Activated naive CD8-positive, alpha-beta T cell (primary cell): ENCODE results near the gene PYROXD2.

Source experiments
- H3K27ac Mint-ChIP-seq: one replicate; pipeline ENCODE4 v1.8.0; 2021; ENCODE audit warnings: mixed read lengths
- H3K27me3 Mint-ChIP-seq: one replicate; pipeline ENCODE4 v1.8.0; 2021; ENCODE audit warnings: mixed read lengths
- H3K36me3 Mint-ChIP-seq: one replicate; pipeline ENCODE4 v1.8.0; 2021; ENCODE audit warnings: mixed read lengths
- H3K4me1 Mint-ChIP-seq: one replicate; pipeline ENCODE4 v1.8.0; 2021; ENCODE audit warnings: low read depth, mixed read lengths
- H3K4me3 Mint-ChIP-seq: one replicate; pipeline ENCODE4 v1.8.0; 2021; ENCODE audit warnings: mild to moderate bottlenecking, mixed read lengths
- H3K9me3 Mint-ChIP-seq: one replicate; pipeline ENCODE4 v1.8.0; 2021; ENCODE audit warnings: low read depth, mixed read lengths

Gene PYROXD2

DNA sequence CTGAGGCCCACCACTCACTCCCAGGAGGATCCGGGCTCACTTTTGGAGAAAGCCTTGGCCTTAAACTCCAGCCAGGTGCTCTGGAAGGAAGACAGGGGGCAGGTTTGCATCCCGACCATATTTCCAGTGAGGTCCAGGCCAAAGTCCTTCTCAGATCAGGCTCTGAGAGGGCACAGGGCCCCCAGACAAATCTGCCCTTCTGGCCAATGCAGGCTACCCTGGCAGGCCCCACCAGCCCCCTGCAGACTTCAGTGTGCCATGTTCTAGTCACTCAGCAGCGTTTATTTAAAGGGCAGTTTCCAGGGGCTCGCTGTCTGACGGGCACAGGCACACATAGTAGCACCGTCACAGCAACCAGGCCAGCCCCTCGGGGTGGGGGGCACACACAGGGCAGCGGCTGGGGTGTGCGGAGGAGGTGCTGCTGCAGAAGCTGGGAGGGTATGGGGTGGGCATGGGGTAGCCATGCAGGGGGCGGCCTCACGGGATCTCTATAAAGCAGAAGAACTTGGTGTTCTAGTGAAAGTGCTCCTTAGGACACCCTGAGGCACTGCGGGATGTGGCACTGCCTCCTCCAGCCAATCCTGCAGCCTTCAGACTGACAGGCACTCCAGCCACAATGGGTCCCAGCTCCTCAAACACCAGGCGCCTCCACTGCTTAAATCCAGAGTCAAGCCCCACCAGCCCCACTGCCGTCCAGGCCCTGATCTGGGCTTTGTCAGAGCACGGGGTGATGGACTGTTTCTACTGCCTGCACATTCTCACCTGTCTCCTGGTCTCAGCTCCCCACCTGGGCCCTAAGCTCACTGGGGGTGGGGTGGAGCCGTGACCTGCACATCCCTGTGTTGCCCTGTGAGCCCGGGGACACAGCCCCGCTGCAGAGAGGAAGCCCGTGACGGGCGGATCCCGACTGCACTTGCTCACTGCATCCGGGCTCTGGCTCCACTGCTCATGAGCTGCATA is 9.6 kb upstream of the PYROXD2 start:
- H3K27ac Mint-ChIP-seq = no peak overlapping the region
- H3K9me3 Mint-ChIP-seq = no peaks in the 10 kb centered on the region
- H3K36me3 Mint-ChIP-seq = no peaks in the 10 kb centered on the region

DNA sequence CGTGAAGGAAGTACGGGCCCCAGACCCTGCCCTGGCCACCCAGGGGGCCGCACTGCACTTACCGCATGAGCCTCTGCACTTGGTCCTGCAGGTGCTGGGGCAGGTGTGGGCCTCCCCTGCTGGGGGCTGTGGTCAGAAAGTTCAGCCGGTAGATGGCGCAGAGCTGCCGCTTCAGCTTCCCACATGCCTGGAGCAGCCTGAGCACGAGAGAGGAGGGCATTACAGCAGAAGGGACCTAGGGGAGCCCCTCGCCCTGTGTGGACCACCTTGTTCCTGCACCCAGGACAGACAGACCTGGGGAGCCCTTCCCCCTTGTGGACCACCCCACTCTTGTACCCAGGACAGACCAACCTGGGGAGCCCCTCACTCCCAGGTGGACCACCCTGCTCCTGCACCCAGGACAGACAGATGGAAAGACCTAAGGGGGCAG is 8.7 kb upstream of the PYROXD2 start:
- no peaks in the 10 kb centered on the region for H3K9me3 Mint-ChIP-seq
- no peak overlapping the region for H3K27ac Mint-ChIP-seq
- no peaks in the 10 kb centered on the region for H3K4me1 Mint-ChIP-seq
- no peaks in the 10 kb centered on the region for H3K36me3 Mint-ChIP-seq
- H3K27me3 Mint-ChIP-seq = no peaks in the 10 kb centered on the region
- no peak overlapping the region for H3K4me3 Mint-ChIP-seq

More for the DNA sequence above, 9.6 kb upstream of the PYROXD2 start:
- Mint-ChIP-seq H3K4me3 (no peak overlapping the region), H3K27me3 (no peaks in the 10 kb centered on the region), H3K4me1 (no peaks in the 10 kb centered on the region)

- H3K9me3 Mint-ChIP-seq = no peaks in the 10 kb centered on the region
- no peaks in the 10 kb centered on the region for H3K27me3 Mint-ChIP-seq
- no peak overlapping the region for H3K27ac Mint-ChIP-seq
- H3K36me3 Mint-ChIP-seq = no peaks in the 10 kb centered on the region
- H3K4me3 Mint-ChIP-seq = no peak overlapping the region
- H3K4me1 Mint-ChIP-seq = no peaks in the 10 kb centered on the region
These were observed 7.2 kb upstream of the PYROXD2 start for GRCh38 chr10:98422182-98422581.

DNA sequence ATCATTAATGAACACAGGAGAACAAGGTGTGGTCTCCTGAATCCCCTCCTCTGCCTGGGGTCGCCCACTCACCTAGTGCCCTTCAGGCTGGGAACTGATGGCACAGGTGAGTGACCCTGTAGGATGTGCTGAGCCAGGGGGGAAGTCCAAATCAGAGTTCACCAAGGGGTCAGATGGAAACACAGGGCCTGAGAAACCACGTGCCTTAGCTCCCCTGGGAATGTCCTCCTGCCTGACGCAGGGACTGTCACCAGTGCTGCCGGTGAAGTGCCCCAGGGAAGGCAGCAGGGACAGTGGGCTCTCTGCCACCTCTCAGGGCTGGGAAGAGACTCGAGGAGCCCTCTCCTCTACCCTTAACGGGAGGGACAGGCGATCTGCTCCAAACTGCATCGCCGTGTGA is 5.8 kb upstream of the PYROXD2 start:
- Mint-ChIP-seq H3K4me3 (no peak overlapping the region), H3K27ac (no peak overlapping the region), H3K36me3 (no peaks in the 10 kb centered on the region), H3K9me3 (no peaks in the 10 kb centered on the region), H3K27me3 (no peaks in the 10 kb centered on the region), H3K4me1 (no peaks in the 10 kb centered on the region)

DNA sequence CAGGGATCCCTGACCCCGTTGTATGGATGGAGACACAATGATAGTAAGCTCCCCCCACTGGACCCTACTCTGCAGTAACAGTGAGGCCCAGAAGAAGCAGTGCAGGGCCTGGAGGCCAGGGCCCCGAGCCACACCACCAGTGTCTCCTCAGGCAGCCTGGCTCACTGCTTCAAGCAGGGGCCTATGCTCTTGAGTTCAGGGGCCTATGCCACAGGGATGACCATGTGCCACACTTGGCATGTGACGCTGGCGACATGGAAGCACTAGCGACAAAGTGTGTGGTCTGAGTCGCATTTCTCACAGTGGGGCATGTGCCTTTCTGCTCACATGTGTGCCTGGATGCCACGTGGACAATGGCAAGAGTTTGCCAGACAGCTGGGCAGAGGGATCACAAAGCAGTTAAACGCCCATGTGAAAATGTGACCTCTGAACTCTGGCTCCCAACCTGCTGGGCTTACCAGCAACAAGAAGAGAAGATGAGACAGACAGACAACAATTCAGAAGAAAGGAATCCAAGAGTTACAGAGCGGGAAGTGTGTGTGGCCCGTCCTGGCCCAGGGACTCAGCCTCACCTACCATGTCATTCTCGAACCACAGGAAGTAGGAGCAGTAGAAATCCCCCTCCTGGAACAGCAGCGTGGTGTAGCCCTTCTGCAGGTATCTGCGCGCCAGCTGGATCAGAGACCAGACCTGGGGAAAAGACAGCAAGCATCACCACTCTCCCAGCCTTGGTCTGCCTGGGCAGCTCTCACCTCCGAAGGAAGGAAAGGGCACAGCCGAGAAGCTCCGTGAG is 4.7 kb upstream of the PYROXD2 start:
- Mint-ChIP-seq H3K4me3 (no peak overlapping the region), H3K9me3 (no peaks in the 10 kb centered on the region), H3K4me1 (peaks cover 3% of the 10 kb centered on the region), H3K27ac (no peak overlapping the region), H3K36me3 (no peaks in the 10 kb centered on the region), H3K27me3 (no peaks in the 10 kb centered on the region)

- no peaks in the 10 kb centered on the region for H3K36me3 Mint-ChIP-seq
- H3K4me3 Mint-ChIP-seq = no peak overlapping the region
- H3K27me3 Mint-ChIP-seq = no peaks in the 10 kb centered on the region
- no peak overlapping the region for H3K27ac Mint-ChIP-seq
- peaks cover 10% of the 10 kb centered on the region for H3K4me1 Mint-ChIP-seq
- H3K9me3 Mint-ChIP-seq = no peaks in the 10 kb centered on the region
These were observed 3.9 kb upstream of the PYROXD2 start for GRCh38 chr10:98418665-98419468.

GRCh38 chr10:98417973-98418664 is 3.1 kb upstream of the PYROXD2 start:
- no peaks in the 10 kb centered on the region for H3K36me3 Mint-ChIP-seq
- H3K4me1 Mint-ChIP-seq = peaks cover 12% of the 10 kb centered on the region
- H3K27ac Mint-ChIP-seq = no peak overlapping the region

DNA sequence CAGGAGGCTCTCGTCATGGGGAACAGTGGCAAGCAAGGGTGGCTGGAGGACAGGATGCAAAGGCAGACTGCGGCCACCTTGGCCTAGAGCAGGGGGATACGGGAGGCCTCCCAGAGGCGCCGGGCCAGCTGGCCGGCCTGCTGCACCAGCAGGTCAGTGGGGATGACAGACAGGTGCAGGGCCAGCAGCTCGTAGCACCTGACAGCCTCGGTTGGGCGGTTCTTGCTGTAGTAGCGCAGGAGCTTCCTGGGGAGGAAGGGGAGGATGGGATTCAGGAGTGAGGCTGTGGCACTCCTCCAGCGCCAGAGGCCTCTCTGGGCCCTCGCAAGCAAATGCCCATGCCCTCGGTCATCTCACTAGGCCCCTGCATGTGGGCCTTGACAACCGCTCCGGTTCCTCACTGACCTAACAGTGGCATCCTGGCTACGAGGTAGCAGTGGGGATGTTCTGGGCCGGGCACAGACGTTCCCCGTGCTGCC is 2.5 kb upstream of the PYROXD2 start:
- H3K4me1 Mint-ChIP-seq = peaks cover 17% of the 10 kb centered on the region
- no peak overlapping the region for H3K4me3 Mint-ChIP-seq
- H3K27ac Mint-ChIP-seq = peak overlapping the region; percentile 68
- H3K27me3 Mint-ChIP-seq = no peaks in the 10 kb centered on the region
- no peaks in the 10 kb centered on the region for H3K9me3 Mint-ChIP-seq
- no peaks in the 10 kb centered on the region for H3K36me3 Mint-ChIP-seq

More at GRCh38 chr10:98417973-98418664, 3.1 kb upstream of the PYROXD2 start:
- H3K9me3 Mint-ChIP-seq = no peaks in the 10 kb centered on the region
- no peak overlapping the region for H3K4me3 Mint-ChIP-seq
- no peaks in the 10 kb centered on the region for H3K27me3 Mint-ChIP-seq

DNA sequence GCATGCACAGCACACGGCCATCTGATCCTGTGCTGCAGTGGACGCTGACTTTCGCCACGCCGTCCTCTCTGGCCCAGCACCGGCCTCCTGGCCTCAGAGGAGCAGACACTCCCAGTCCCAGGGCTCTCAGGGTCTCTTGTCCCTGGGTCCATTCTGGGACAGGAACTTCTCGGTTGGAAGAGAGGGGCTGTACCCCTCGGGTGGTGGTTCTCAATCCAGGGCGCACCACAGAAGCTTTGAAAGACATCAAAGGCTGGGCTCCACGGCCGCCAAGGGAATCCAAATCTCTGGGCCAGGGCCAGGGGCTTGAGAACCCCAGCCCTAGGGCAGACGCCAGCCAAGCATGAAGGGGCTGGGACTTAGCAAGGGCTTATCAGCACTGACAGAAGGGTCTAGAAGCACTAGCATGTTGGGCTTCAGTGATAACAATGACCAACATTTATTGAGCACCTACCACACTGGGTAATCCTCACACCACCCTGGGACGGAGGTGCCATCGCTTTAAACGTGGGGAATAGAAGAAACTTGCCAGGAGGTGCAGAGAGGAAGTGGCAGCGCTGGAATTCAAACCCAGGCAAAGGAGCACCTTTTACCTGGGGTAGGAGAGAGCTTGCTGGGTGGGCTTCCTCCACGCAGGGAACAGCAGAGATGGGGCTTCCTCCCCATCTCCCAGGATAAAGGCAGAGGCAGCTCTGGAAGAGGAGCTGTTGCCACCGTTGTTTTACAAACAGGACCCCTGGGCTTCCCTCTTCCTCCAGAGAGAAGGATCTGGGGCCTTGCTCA is 1.8 kb upstream of the PYROXD2 start:
- Mint-ChIP-seq H3K4me1 (peaks cover 20% of the 10 kb centered on the region), H3K4me3 (no peak overlapping the region), H3K27me3 (no peaks in the 10 kb centered on the region), H3K36me3 (no peaks in the 10 kb centered on the region), H3K9me3 (no peaks in the 10 kb centered on the region), H3K27ac (peak overlapping the region; percentile 68)

DNA sequence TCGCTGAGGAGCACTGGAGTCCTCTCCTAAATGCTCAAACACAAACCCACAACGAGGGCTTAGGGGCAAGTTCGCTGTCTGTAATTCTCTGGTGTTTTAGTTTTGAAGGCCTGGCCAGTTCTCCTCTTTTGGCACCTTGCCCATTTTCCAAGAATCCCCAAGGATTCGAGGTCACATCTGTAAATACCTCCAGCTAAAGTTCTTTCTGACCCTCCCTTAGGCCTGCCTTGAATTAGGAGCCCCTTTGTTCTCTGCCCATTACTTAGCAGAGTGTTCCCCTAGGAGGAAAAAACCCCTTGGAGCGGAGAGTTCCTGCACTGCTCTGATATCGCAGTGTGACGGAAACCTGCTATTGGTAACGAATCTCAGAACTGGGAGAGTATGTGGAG is 743 bp upstream of the PYROXD2 start:
- Mint-ChIP-seq H3K4me1 (peaks cover 21% of the 10 kb centered on the region), H3K36me3 (no peaks in the 10 kb centered on the region), H3K27me3 (no peaks in the 10 kb centered on the region), H3K9me3 (no peaks in the 10 kb centered on the region), H3K27ac (peak overlapping the region; percentile 64), H3K4me3 (peak overlapping the region; percentile 53)

DNA sequence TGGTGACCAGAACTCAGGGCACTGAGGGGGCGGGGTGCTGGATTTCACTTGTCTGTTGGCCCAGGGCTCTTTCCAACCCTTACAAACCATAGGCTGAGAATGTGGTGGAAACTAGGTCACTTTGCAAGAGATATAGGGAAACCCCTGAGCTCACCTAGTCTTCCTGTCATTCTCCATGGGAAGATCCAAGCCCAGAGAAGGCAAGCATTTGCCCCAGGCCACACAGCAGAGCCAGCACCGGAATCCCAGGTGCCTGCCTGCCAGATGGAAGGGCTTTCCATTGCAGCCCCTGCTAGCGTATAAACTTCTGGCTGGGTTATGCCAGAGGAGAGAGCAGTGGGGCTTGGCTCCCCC is 427 bp downstream of the PYROXD2 start:
- Mint-ChIP-seq H3K27me3 (no peaks in the 10 kb centered on the region), H3K9me3 (no peaks in the 10 kb centered on the region), H3K27ac (peak overlapping the region; percentile 86), H3K4me1 (peaks cover 21% of the 10 kb centered on the region), H3K4me3 (peak overlapping the region; percentile 90), H3K36me3 (no peaks in the 10 kb centered on the region)

GRCh38 chr10:98411768-98412167 is 3.2 kb downstream of the PYROXD2 start:
- H3K9me3 Mint-ChIP-seq = no peaks in the 10 kb centered on the region
- H3K27me3 Mint-ChIP-seq = no peaks in the 10 kb centered on the region
- peaks cover 21% of the 10 kb centered on the region for H3K4me1 Mint-ChIP-seq
- no peak overlapping the region for H3K27ac Mint-ChIP-seq
- H3K36me3 Mint-ChIP-seq = no peaks in the 10 kb centered on the region
- no peak overlapping the region for H3K4me3 Mint-ChIP-seq

DNA sequence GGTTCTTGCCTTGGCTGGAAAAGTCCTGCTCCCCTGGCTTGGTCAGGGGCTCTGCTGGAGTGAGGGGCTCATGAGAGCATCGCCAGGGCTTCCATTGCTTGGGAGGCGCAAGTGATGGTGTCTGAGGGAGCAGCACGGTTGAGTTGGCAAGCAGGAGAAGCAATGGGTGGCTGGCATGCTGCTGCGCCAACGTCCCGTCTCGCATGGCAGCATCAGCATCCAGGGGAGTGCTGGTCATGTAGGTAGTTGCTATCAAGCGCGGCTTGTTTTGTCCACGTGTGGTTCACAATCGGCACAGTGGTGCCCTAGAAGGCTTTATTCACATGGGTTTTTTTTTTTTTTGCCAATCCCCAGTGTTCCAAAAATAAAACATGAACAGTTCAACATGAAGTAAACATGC is 3.8 kb downstream of the PYROXD2 start:
- H3K9me3 Mint-ChIP-seq = no peaks in the 10 kb centered on the region
- H3K4me1 Mint-ChIP-seq = peaks cover 21% of the 10 kb centered on the region
- H3K27me3 Mint-ChIP-seq = no peaks in the 10 kb centered on the region
- H3K4me3 Mint-ChIP-seq = no peak overlapping the region
- H3K27ac Mint-ChIP-seq = no peak overlapping the region
- H3K36me3 Mint-ChIP-seq = no peaks in the 10 kb centered on the region
